Glutamatergic neuron (in vitro differentiated cells): Measurements from ENCODE around the gene RASIP1. TPM values are rescaled to one million over a fixed set of nuclear protein-coding genes. Genes with fewer than 3 reads are reported as not detected.

Experiments used
- DNase-seq: peaks from one replicate; pipeline ENCODE4 v3.0.0; 2022
- H3K27ac Mint-ChIP-seq: one replicate; pipeline ENCODE4 v1.8.0; 2020; ENCODE audit warnings: mild to moderate bottlenecking, mixed read lengths, inconsistent platforms; ENCODE audit not compliant: unreplicated experiment
- H3K27me3 Mint-ChIP-seq: one replicate; pipeline ENCODE4 v1.8.0; 2020; ENCODE audit warnings: mild to moderate bottlenecking, moderate library complexity, mixed read lengths, inconsistent platforms; ENCODE audit not compliant: unreplicated experiment
- H3K36me3 Mint-ChIP-seq: one replicate; pipeline ENCODE4 v1.8.0; 2020; ENCODE audit warnings: mild to moderate bottlenecking, mixed read lengths, inconsistent platforms; ENCODE audit not compliant: unreplicated experiment
- H3K4me1 Mint-ChIP-seq: one replicate; pipeline ENCODE4 v1.8.0; 2020; ENCODE audit warnings: mild to moderate bottlenecking, low read depth, mixed read lengths, inconsistent platforms; ENCODE audit not compliant: unreplicated experiment
- H3K4me3 Mint-ChIP-seq: one replicate; pipeline ENCODE4 v1.8.0; 2020; ENCODE audit warnings: mild to moderate bottlenecking, mixed read lengths, inconsistent platforms; ENCODE audit not compliant: unreplicated experiment
- H3K9me3 Mint-ChIP-seq: one replicate; pipeline ENCODE4 v1.8.0; 2020; ENCODE audit warnings: mild to moderate bottlenecking, moderate library complexity, mixed read lengths, inconsistent platforms; ENCODE audit not compliant: unreplicated experiment
- CTCF ChIP-seq: fragments of 200-600 bp; sonication (generic); IDR thresholded peaks from one replicate; pipeline ENCODE4 v1.5.0; 2021; ENCODE audit not compliant: partially characterized antibody, unreplicated experiment
- total RNA-seq: library from RNA; stranded (reverse); fragmentation: NEBNext Ultra II Directional; extraction: Animal tissue kit (Norgen Biotek cat#: 25700); gene quantifications from one replicate; pipeline ENCODE4 v1.2.1, GENCODE V29; 2021; ENCODE audit not compliant: unreplicated experiment

Gene RASIP1
- total RNA-seq, 1 donor from 2014 or later: 6.2 TPM

DNA sequence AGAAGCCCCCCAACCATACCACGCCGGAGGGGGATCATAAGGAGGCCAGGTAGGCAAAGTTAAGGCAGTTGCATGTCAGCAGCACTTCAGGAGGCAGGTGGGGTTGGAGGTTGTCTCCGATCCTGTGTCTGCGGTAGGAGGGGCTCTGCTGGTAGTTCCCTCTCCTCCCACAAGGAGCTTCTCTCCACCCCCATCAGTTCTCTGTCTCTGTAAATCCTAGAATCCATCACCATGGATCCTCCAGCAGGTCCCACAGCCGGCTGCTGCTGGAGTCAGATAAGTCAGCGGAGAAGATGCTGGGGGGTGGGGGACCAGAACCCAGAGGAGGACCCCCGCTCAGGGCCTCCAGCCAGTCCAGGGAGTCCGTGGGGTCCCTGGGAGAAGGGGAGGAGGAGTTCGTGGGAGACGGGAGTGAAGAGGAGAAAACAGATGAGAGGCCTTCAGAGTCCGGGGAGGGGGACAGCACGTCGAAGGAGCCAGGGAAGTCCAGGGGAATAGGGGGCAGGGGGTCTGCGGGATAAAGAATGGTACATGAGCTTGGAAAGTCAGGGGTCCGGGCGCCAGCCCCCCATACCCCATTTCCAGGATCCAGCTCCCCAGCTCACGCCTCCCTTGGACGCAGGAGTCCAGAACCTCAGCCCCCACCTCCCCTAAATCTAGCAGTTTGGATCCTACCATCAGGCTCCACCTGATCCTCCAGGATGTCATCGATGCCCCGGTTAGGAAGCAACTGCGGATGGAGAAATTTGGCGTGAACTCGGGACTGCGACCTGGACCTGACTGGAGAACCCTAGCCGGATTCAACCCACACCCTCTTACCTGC lies 27.2 kb downstream of the RASIP1 start:
- peak; percentile 38 for DNase-seq
- peak overlapping the region; percentile 87 for H3K4me3 Mint-ChIP-seq
- peaks cover 14% of the 10 kb centered on the region for H3K27me3 Mint-ChIP-seq
- peaks cover 3% of the 10 kb centered on the region for H3K4me1 Mint-ChIP-seq
- TF ChIP-seq CTCF: peak; percentile 27
- H3K9me3 Mint-ChIP-seq: peaks cover 3% of the 10 kb centered on the region
- H3K27ac Mint-ChIP-seq: no peak overlapping the region
- peaks cover 3% of the 10 kb centered on the region for H3K36me3 Mint-ChIP-seq

GRCh38 chr19:48711106-48711662 lies 29.2 kb downstream of the RASIP1 start:
- Mint-ChIP-seq H3K4me1 (no peaks in the 10 kb centered on the region), H3K9me3 (peaks cover 3% of the 10 kb centered on the region), H3K36me3 (peaks cover 6% of the 10 kb centered on the region), H3K27me3 (peaks cover 9% of the 10 kb centered on the region), H3K4me3 (no peak overlapping the region), H3K27ac (no peak overlapping the region)
- no peak for TF ChIP-seq CTCF
- no peak for DNase-seq

DNA sequence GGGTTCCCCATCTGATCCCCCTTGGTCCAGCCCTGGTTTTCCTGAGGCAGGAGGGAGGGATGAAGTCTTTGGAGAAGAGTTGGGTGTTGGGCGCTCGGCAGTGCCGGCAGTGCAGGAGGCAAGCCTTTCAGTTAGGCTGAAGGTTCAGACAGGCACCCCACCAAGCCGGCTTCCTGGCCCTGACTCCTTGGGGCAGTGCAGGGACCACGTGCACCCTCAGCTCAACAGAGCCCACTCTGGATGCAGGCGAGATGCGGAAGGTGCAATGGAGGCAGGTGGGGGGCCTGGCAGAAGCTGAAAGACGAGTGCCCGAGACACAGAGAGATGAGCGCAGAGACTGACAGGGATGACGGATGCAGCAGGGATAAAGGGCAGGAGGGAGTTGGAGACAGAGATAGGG lies 31.9 kb downstream of the RASIP1 start:
- Mint-ChIP-seq H3K36me3 (peaks cover 14% of the 10 kb centered on the region), H3K9me3 (no peaks in the 10 kb centered on the region), H3K4me3 (no peak overlapping the region), H3K27ac (no peak overlapping the region), H3K4me1 (no peaks in the 10 kb centered on the region), H3K27me3 (peaks cover 5% of the 10 kb centered on the region)
- no peak for TF ChIP-seq CTCF
- no peak for DNase-seq

- peaks cover 15% of the 10 kb centered on the region for H3K36me3 Mint-ChIP-seq
- H3K4me3 Mint-ChIP-seq: no peak overlapping the region
- peaks cover 3% of the 10 kb centered on the region for H3K27me3 Mint-ChIP-seq
- DNase-seq: no peak
- TF ChIP-seq CTCF: no peak
- H3K27ac Mint-ChIP-seq: no peak overlapping the region
- no peaks in the 10 kb centered on the region for H3K9me3 Mint-ChIP-seq
- no peaks in the 10 kb centered on the region for H3K4me1 Mint-ChIP-seq
These were observed 35.0 kb downstream of the RASIP1 start for GRCh38 chr19:48705431-48705830.

DNA sequence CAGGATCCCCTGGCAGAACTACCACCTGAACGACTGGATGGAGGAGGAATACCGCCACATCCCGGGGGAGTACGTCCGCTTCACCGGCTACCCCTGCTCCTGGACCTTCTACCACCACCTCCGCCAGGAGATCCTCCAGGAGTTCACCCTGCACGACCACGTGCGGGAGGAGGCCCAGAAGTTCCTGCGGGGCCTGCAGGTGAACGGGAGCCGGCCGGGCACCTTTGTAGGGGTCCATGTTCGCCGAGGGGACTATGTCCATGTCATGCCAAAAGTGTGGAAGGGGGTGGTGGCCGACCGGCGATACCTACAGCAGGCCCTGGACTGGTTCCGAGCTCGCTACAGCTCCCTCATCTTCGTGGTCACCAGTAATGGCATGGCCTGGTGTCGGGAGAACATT lies 37.1 kb downstream of the RASIP1 start:
- Mint-ChIP-seq H3K4me1 (no peaks in the 10 kb centered on the region), H3K4me3 (no peak overlapping the region), H3K36me3 (peaks cover 13% of the 10 kb centered on the region), H3K27me3 (peaks cover 2% of the 10 kb centered on the region), H3K27ac (no peak overlapping the region), H3K9me3 (no peaks in the 10 kb centered on the region)
- TF ChIP-seq CTCF: no peak
- no peak for DNase-seq
